Karpas-422 (cell line): ENCODE results near the gene NCOR2. TPM values are rescaled to one million over a fixed set of nuclear protein-coding genes. Genes with fewer than 3 reads are reported as not detected.
A peak's percentile ranks its signal among the peaks of the same experiment; 100 is the strongest.

Experiments
- DNase-seq: peaks from one replicate; pipeline ENCODE4 v3.0.0-alpha.2; 2015
- H2AFZ ChIP-seq: fragments of 200-600 bp; sonication (generic); 2 replicates; pipeline ENCODE4 v1.6.1; 2014; ENCODE audit warnings: antibody characterized with exemption, low read length, mixed read lengths
- H3K27ac ChIP-seq: fragments of 200-600 bp; sonication (generic); 2 replicates; pipeline ENCODE4 v1.5.1; 2014; ENCODE audit warnings: mild to moderate bottlenecking, low read length, moderate library complexity
- H3K27me3 ChIP-seq: fragments of 200-600 bp; sonication (generic); 2 replicates; pipeline ENCODE4 v1.6.1; 2014; ENCODE audit warnings: low read length, mixed read lengths
- H3K36me3 ChIP-seq: fragments of 200-600 bp; sonication (generic); 2 replicates; pipeline ENCODE4 v1.6.1; 2014; ENCODE audit warnings: low read length, mixed read lengths; ENCODE audit not compliant: insufficient read depth
- H3K4me1 ChIP-seq: fragments of 200-600 bp; sonication (generic); 2 replicates; pipeline ENCODE4 v1.6.1; 2014; ENCODE audit warnings: mild to moderate bottlenecking, low read length, mixed read lengths
- H3K4me2 ChIP-seq: fragments of 200-600 bp; sonication (generic); 2 replicates; pipeline ENCODE4 v1.6.1; 2014; ENCODE audit warnings: low read length, low read depth, mild to moderate bottlenecking; ENCODE audit not compliant: poor library complexity, severe bottlenecking
- H3K4me3 ChIP-seq: fragments of 200-600 bp; sonication (generic); 2 replicates; pipeline ENCODE4 v1.5.1; 2014; ENCODE audit warnings: mild to moderate bottlenecking, antibody characterized with exemption, low read length, mixed read lengths
- H3K79me2 ChIP-seq: fragments of 200-600 bp; sonication (generic); 2 replicates; pipeline ENCODE4 v1.6.1; 2014; ENCODE audit warnings: mild to moderate bottlenecking, low read length, mixed read lengths
- H3K9ac ChIP-seq: fragments of 200-600 bp; sonication (generic); 2 replicates; pipeline ENCODE4 v1.6.0; 2014; ENCODE audit warnings: low read length
- H3K9me2 ChIP-seq: fragments of 200-600 bp; sonication (generic), shearing (Covaris generic); replicated peaks from 2 replicates; pipeline ENCODE4 v1.6.0; 2014; ENCODE audit warnings: mild to moderate bottlenecking, low read length, moderate library complexity; ENCODE audit not compliant: insufficient read depth
- H3K9me3 ChIP-seq: fragments of 300-700, 200-600 bp; sonication (generic); 2 replicates; pipeline ENCODE4 v1.6.1; 2014; ENCODE audit warnings: low read length, mixed read lengths
- H4K20me1 ChIP-seq: fragments of 200-600 bp; sonication (generic); 2 replicates; pipeline ENCODE4 v1.6.1; 2014; ENCODE audit warnings: mild to moderate bottlenecking, antibody characterized with exemption, low read length, low read depth; ENCODE audit not compliant: insufficient read depth
- total RNA-seq: library from RNA; depleted of rRNA; stranded (reverse); fragments of >200 nt; shearing (Covaris generic); gene quantifications from 2 replicates; pipeline ENCODE4 v1.2.3, GENCODE V29; 2014; ENCODE audit warnings: low replicate concordance

NCOR2 gene
- total RNA-seq, 1 experiment from 2014 or later = 36.8 TPM

DNA sequence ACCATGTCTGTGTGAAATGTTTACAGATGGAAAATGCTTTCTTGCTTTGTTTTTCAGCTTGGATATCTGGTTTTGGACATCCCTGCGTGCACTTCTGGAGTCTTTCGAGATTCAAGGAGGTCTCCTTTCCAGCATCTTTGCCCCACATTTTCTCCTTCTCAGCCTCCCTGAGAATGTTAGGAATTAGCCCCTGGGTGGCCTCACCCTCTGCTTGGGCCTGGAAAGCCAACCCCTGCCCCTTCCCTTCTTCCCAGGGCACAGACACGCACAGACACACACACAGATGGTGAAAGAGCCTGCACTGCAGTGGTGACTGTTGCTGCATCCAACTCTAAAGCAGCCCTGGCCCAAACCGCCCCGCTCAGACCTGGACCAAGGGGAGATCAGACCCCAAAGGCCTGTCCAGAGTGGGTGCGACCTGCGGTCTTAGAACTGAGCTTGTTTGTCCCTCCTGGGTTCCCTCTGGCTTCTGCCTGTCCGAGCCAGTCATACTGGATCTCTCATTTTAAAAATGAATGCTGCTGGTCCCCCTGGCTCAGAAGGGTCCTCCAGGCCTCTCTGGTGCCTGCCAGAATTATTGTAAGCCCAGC lies 8.7 kb upstream of the NCOR2 start:
- Histone ChIP-seq H2AFZ (no peak overlapping the region), H3K9me2 (no peaks in the 10 kb centered on the region)

DNA sequence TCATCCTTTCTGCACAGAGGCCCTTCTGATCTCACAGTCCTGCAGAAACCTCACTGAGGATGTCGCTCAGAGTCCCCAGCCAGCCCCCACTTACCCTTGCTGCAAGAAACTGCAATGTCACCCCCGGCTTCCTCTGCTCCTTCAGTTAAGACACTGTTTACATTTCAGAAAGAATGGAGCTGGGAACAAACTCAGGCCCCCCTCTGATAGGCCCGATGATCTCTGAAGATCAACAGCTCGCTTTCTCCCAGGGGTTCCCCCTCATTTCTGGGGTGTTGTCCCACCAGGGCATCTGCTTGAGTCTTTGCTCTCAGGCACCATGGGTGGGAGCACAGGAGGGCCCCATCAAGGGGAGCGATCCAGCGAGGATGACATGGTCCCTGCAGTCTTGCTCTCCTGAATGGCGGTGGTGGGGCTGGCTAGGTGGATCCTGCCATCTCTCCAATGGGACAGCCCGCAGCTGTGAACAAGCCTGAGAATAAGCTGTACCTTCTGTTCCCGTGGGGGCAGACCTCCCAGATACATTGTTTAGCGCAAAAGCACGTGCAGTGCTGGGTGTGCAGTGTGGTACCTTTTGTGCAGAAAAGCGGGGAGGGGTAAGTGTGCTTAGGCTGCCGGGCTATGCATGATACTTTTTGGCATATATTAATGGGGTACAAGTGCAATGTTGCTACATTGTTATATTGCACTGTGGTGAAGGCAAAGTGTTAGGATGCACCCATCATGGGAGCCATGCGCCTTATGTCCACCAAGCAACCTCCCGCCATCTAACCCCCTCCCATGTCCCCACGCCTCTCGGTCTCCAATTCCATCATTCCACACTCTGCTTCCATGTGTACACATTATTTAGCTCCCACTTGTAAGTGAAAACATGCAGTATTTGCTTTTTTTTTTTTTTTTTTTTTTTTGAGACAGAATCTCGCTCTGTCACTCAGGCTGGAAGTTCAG lies 6.7 kb upstream of the NCOR2 start:
- Histone ChIP-seq H3K27ac (no peak overlapping the region), H3K4me3 (no peak overlapping the region), H3K4me1 (peaks cover 4% of the 10 kb centered on the region), H3K9me3 (no peaks in the 10 kb centered on the region), H3K36me3 (no peaks in the 10 kb centered on the region), H4K20me1 (no peaks in the 10 kb centered on the region), H2AFZ (no peak overlapping the region), H3K27me3 (peaks cover 2% of the 10 kb centered on the region; the same call in 1 of the 2 replicates), H3K9me2 (no peaks in the 10 kb centered on the region), H3K79me2 (no peaks in the 10 kb centered on the region), H3K9ac (no peak overlapping the region), H3K4me2 (no peak overlapping the region)
- DNase-seq = no peak

More for the DNA sequence above, 8.7 kb upstream of the NCOR2 start:
- Histone ChIP-seq H3K27ac (no peak overlapping the region), H3K79me2 (no peaks in the 10 kb centered on the region), H3K4me3 (no peak overlapping the region), H3K27me3 (peaks cover 2% of the 10 kb centered on the region; the same call in 1 of the 2 replicates), H3K9me3 (no peaks in the 10 kb centered on the region), H4K20me1 (no peaks in the 10 kb centered on the region), H3K4me2 (no peak overlapping the region), H3K4me1 (no peaks in the 10 kb centered on the region), H3K36me3 (no peaks in the 10 kb centered on the region), H3K9ac (no peak overlapping the region)
- no peak for DNase-seq

DNA sequence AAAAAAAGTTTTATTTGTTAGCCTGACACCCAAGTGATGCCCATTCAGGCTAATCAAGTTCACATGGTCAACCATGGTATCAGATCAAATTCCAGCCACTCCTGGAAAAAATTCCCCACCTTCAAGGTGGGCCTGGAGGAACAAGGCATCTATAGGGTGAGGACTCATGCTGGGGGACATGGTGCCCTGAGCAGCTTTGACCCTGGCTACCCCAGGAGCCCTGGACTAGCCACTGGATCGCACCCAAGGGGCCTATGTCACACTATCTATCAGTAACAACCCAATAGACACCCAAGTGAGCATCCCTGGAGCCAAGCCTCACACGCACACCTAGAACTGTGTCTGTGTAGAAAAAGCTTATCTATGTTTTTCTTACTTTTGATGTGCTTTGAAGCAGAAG lies 4.1 kb upstream of the NCOR2 start:
- Histone ChIP-seq H2AFZ (no peak overlapping the region), H3K4me2 (no peak overlapping the region), H3K9me3 (no peaks in the 10 kb centered on the region), H3K9me2 (no peaks in the 10 kb centered on the region), H3K9ac (no peak overlapping the region), H3K79me2 (peaks cover 6% of the 10 kb centered on the region), H3K27ac (no peak overlapping the region), H3K4me3 (no peak overlapping the region), H3K36me3 (no peaks in the 10 kb centered on the region), H4K20me1 (no peaks in the 10 kb centered on the region), H3K4me1 (peaks cover 19% of the 10 kb centered on the region), H3K27me3 (no peaks in the 10 kb centered on the region)
- no peak for DNase-seq

DNA sequence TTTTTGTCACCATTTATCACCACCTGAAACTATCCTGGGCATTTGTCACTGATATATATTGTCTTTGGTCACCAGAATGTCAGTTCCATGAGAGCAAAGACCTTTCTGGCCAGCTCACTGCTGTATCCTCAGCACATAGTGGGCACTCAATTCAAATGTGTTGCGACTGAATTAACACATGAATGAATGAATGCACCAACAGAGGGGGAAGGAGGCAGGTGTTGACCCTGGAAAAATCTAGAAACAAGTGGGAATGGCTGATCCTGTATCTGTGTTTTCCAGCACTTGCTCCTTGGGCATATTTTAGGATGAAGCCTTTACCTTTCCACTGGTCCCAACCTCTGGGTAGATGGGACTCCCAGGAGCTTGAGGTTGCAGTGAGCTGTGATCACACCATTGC lies 3.4 kb upstream of the NCOR2 start:
- peaks cover 7% of the 10 kb centered on the region for H4K20me1 ChIP-seq
- peaks cover 20% of the 10 kb centered on the region for H3K4me1 ChIP-seq
- no peaks in the 10 kb centered on the region for H3K9me2 ChIP-seq
- no peaks in the 10 kb centered on the region for H3K27me3 ChIP-seq
- H3K9me3 ChIP-seq = no peaks in the 10 kb centered on the region
- H2AFZ ChIP-seq = no peak overlapping the region
- no peak overlapping the region for H3K9ac ChIP-seq
- DNase-seq = no peak
- H3K36me3 ChIP-seq = no peaks in the 10 kb centered on the region
- peaks cover 14% of the 10 kb centered on the region for H3K79me2 ChIP-seq
- H3K4me3 ChIP-seq = no peak overlapping the region
- no peak overlapping the region for H3K27ac ChIP-seq
- H3K4me2 ChIP-seq = no peak overlapping the region

GRCh38 chr12:124569375-124570148 lies 2.1 kb upstream of the NCOR2 start:
- peaks cover 18% of the 10 kb centered on the region for H4K20me1 ChIP-seq
- H3K9me2 ChIP-seq = no peaks in the 10 kb centered on the region
- no peak for DNase-seq
- no peak overlapping the region for H2AFZ ChIP-seq
- H3K9me3 ChIP-seq = no peaks in the 10 kb centered on the region
- H3K27ac ChIP-seq = no peak overlapping the region
- H3K27me3 ChIP-seq = no peaks in the 10 kb centered on the region
- H3K79me2 ChIP-seq = peaks cover 26% of the 10 kb centered on the region
- H3K4me3 ChIP-seq = no peak overlapping the region
- peaks cover 32% of the 10 kb centered on the region for H3K4me1 ChIP-seq
- H3K9ac ChIP-seq = peak overlapping the region; percentile 89
- no peaks in the 10 kb centered on the region for H3K36me3 ChIP-seq
- peak overlapping the region; percentile 99 for H3K4me2 ChIP-seq

DNA sequence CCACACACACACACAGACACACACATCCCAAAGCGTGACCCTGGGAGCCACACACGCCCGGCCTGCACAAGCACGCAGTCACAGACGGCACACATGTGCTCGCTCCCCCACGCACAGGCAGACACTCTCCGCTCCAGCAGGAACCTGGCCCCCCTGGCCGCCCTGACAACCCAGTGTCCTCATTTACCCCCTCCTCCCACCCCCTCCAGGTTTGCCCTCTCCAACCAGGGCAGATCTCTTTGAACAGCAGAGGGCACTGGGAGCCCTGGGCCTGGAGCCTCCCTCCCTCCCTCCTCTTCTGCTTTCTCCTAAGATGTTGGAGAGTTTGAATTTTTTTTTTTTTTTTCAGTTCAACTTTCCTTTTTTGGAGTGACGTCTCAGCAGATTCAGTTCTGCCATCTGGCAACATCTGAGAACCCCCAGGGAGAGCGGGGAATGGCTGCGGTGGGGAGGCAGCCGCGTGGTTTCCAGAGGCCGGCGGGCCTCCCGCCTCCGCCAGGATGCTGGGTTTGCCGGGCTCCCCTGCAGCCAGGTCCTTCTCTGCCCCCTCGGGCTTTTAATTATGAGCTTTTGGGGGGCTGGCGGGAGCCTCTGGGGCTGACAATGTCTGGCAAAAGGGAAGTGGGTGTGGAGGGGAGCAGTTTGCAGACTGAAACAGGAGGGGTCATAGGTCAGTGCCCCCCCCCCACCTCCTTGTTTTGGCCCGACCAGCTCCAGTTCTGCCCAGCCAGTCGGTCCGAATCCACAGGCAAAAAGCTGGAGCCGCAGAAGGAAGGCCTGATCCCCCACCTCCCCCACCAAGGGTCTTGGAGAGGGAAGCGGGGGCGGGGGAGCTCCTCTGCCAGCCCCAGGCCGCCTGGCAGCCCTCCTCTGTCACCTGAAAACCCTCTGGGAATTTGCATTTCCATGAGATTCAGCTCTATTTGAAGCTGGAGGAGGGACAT lies 1.3 kb upstream of the NCOR2 start:
- Histone ChIP-seq H2AFZ (peak overlapping the region; percentile 70), H4K20me1 (peaks cover 23% of the 10 kb centered on the region), H3K4me1 (peaks cover 38% of the 10 kb centered on the region), H3K27me3 (no peaks in the 10 kb centered on the region), H3K9me3 (no peaks in the 10 kb centered on the region), H3K4me2 (peak overlapping the region; percentile 99), H3K9me2 (no peaks in the 10 kb centered on the region), H3K4me3 (peak overlapping the region; percentile 81; the same call in 1 of the 2 replicates), H3K79me2 (peaks cover 34% of the 10 kb centered on the region), H3K9ac (peak overlapping the region; percentile 89), H3K36me3 (0 out of 2 replicates have a peak, but pooled peaks cover 2% of the 10 kb centered on the region), H3K27ac (peak overlapping the region; percentile 89)
- peak; percentile 96 for DNase-seq

- Histone ChIP-seq H3K4me3 (peak overlapping the region; percentile 81), H3K9me3 (no peaks in the 10 kb centered on the region), H3K36me3 (0 out of 2 replicates have a peak, but pooled peaks cover 3% of the 10 kb centered on the region), H3K4me2 (peak overlapping the region; percentile 99), H4K20me1 (peaks cover 31% of the 10 kb centered on the region), H3K79me2 (peaks cover 43% of the 10 kb centered on the region), H3K9me2 (no peaks in the 10 kb centered on the region), H3K9ac (peak overlapping the region; percentile 89), H2AFZ (peak overlapping the region; percentile 95; the same call in 1 of the 2 replicates), H3K4me1 (peaks cover 46% of the 10 kb centered on the region), H3K27me3 (no peaks in the 10 kb centered on the region), H3K27ac (peak overlapping the region; percentile 89)
- DNase-seq = peak; percentile 95
Observed at GRCh38 chr12:124567673-124568373, 411 bp upstream of the NCOR2 start.
